Spleen (tissue), 7 donors: Measurements from ENCODE around the gene KMT2B.

Experiments used
- POLR2A ChIP-seq, 3 donors: fragments of 450-650 bp; IDR thresholded peaks; one replicate each; pipeline ENCODE4 v1.5.1; 2017; ENCODE audit warnings: antibody characterized with exemption in 3 of 3, mild to moderate bottlenecking in 1 of 3
- POLR2AphosphoS5 ChIP-seq, 3 donors: sonication (generic); formaldehyde crosslinking; IDR thresholded peaks; one replicate each; pipeline ENCODE4 v1.5.1; 2017; ENCODE audit warnings: antibody characterized with exemption in 3 of 3
- TF ChIP-seq, protein P1 (sequence below), 11 experiments: fragments of 200-600 bp in 7 of 11; fragments of 450-650 bp in 4 of 11; sonication (generic) in 4 of 11; IDR thresholded peaks in 8 of 11; conservative IDR thresholded peaks in 3 of 11; 1 replicate in 7 of 11; 2 replicates in 4 of 11; pipeline versions ENCODE4 v1.4.0 to v1.8.0; 2016 to 2021; ENCODE audit warnings: antibody characterized with exemption in 11 of 11, inconsistent platforms in 4 of 11, mild to moderate bottlenecking in 1 of 11
- donor health status: DM: no; HTN: no; CAD: no; lungs with moderate emphysema.
- donor health status: DM: no; HTN: no; CAD: no.
- donor health status: DM: no; HTN: no; CAD: no.

DNA sequence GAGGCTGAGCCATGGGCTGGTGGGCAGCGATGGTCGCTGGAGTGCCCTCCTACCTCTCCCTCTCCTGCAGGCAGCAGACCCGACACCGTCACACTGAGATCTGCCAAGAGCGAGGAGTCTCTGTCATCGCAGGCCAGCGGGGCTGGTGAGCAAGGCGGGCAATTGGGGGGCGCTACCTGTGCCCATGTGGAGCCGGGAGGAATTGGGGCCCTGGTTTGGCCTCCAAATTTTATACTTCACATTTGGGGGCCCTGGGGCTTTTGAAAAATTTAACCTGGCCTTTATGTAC, 67.5 kb downstream of the KMT2B start:
- TF ChIP-seq, protein P1, sequence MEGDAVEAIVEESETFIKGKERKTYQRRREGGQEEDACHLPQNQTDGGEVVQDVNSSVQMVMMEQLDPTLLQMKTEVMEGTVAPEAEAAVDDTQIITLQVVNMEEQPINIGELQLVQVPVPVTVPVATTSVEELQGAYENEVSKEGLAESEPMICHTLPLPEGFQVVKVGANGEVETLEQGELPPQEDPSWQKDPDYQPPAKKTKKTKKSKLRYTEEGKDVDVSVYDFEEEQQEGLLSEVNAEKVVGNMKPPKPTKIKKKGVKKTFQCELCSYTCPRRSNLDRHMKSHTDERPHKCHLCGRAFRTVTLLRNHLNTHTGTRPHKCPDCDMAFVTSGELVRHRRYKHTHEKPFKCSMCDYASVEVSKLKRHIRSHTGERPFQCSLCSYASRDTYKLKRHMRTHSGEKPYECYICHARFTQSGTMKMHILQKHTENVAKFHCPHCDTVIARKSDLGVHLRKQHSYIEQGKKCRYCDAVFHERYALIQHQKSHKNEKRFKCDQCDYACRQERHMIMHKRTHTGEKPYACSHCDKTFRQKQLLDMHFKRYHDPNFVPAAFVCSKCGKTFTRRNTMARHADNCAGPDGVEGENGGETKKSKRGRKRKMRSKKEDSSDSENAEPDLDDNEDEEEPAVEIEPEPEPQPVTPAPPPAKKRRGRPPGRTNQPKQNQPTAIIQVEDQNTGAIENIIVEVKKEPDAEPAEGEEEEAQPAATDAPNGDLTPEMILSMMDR (IDR thresholded peaks at IDR 0.05 in 8 of 11, conservative IDR thresholded peaks at IDR 0.05 in 3 of 11) = no peak
- no peak for TF ChIP-seq POLR2A (IDR thresholded peaks at IDR 0.05)
- TF ChIP-seq POLR2AphosphoS5 (IDR thresholded peaks at IDR 0.05) = no peak
